CD4-positive, alpha-beta T cell (primary cell): Measurements from ENCODE around the gene FAM167B. TPM values are rescaled to one million over a fixed set of nuclear protein-coding genes. Genes with fewer than 3 reads are reported as not detected.
A peak's percentile ranks its signal among the peaks of the same experiment; 100 is the strongest.

Experiments
- ATAC-seq: fragments of 200-7000 bp; cut with Tn5 transposase; one replicate; pipeline ENCODE4 v1.10.0; 2022; ENCODE audit warnings: mild to moderate bottlenecking; ENCODE audit not compliant: poor library complexity
- CTCF ChIA-PET: fragments of 350-600 bp; sonication (Branson Sonifier 250); formaldehyde crosslinking; loops from one replicate; lab custom pipeline; 2021; ENCODE audit warnings: antibody characterized with exemption, inconsistent platforms; lab: Charles Lee
- POLR2A ChIA-PET: fragments of 350-600 bp; sonication (Branson Sonifier 250); formaldehyde crosslinking; loops from one replicate; lab custom pipeline; 2021; ENCODE audit warnings: antibody characterized with exemption, inconsistent platforms; lab: Charles Lee
- DNase-seq, 14 experiments: peaks; one replicate each; pipeline ENCODE4 v3.0.0-alpha.2; 2013 to 2020; ENCODE audit warnings: mixed read lengths in 2 of 14
- H3K27ac ChIP-seq, 2 donors: one replicate each; pipeline versions ENCODE4 v1.5.1 to v1.7.0; 2013; ENCODE audit warnings: low read length in 2 of 2, low read depth in 1 of 2, mild to moderate bottlenecking in 1 of 2
- H3K27me3 ChIP-seq, 2 experiments: 1 replicate in 1 of 2; 2 replicates in 1 of 2; pipeline versions ENCODE4 v1.6.1 to v1.7.0; 2013; ENCODE audit warnings: low read length in 2 of 2, control low read depth in 1 of 2, mild to moderate bottlenecking in 1 of 2, moderate library complexity in 1 of 2; ENCODE audit not compliant: insufficient read depth in 2 of 2, control insufficient read depth in 1 of 2
- H3K36me3 ChIP-seq: one replicate; pipeline ENCODE4 v1.6.1; 2013; ENCODE audit warnings: low read length, control low read depth; ENCODE audit not compliant: insufficient read depth
- H3K4me1 ChIP-seq: one replicate; pipeline ENCODE4 v1.6.1; 2013; ENCODE audit warnings: low read length, control low read depth; ENCODE audit not compliant: insufficient read depth
- H3K4me3 ChIP-seq: one replicate; pipeline ENCODE4 v1.5.1; 2013; ENCODE audit warnings: mild to moderate bottlenecking, low read length, moderate library complexity
- H3K9me3 ChIP-seq, 2 experiments: 1 replicate in 1 of 2; 2 replicates in 1 of 2; pipeline versions ENCODE4 v1.6.1 to v1.7.0; 2013; ENCODE audit warnings: low read length in 2 of 2, mild to moderate bottlenecking in 2 of 2, control low read depth in 1 of 2, moderate library complexity in 1 of 2; ENCODE audit not compliant: control insufficient read depth in 1 of 2, insufficient read depth in 1 of 2
- H3K27ac Mint-ChIP-seq: one replicate; pipeline ENCODE4 v1.8.0; 2020; ENCODE audit warnings: mixed read lengths
- H3K27me3 Mint-ChIP-seq: one replicate; pipeline ENCODE4 v1.8.0; 2021; ENCODE audit warnings: mixed read lengths
- H3K36me3 Mint-ChIP-seq: one replicate; pipeline ENCODE4 v1.8.0; 2021; ENCODE audit warnings: low read depth, mixed read lengths
- H3K4me1 Mint-ChIP-seq: one replicate; pipeline ENCODE4 v1.8.0; 2021; ENCODE audit warnings: low read depth, mixed read lengths
- H3K4me3 Mint-ChIP-seq: one replicate; pipeline ENCODE4 v1.8.0; 2020; ENCODE audit warnings: mild to moderate bottlenecking, mixed read lengths
- H3K9me3 Mint-ChIP-seq: one replicate; pipeline ENCODE4 v1.8.0; 2020; ENCODE audit warnings: mixed read lengths
- CTCF ChIP-seq: fragments of 200-600 bp; IDR thresholded peaks from one replicate; pipeline ENCODE4 v1.8.0; 2022; ENCODE audit warnings: antibody characterized with exemption, mild to moderate bottlenecking
- intact Hi-C, 2 experiments: fragments of 100-400 bp; cut with DNase I in 1 of 2; cut with micrococcal nuclease in 1 of 2; formaldehyde crosslinking; loops; one replicate each; pipeline versions ENCODE4 v1.15.1 to v1.9.0; 2023 to 2025; cut with DNase I, micrococcal nuclease
- total RNA-seq, 174 experiments: library from RNA in 2 of 174; stranded (reverse) in 2 of 174; gene quantifications; one replicate each; pipeline ENCODE4 v1.2.3 and lab custom pipeline; 2021 to 2026

Gene FAM167B
- total RNA-seq, 2 experiments from 2014 or later = 0.38 to 0.45 TPM

- Histone ChIP-seq H3K36me3 (peaks cover 37% of the 10 kb centered on the region), H3K4me1 (peaks cover 41% of the 10 kb centered on the region), H3K9me3 (no peaks in the 10 kb centered on the region), H3K27me3 (no peaks in the 10 kb centered on the region), H3K27ac (no peak overlapping the region), H3K4me3 (no peak overlapping the region)
- ChIA-PET POLR2A (interaction anchor here (0.6 to 1.1 kb wide), 2 partner anchors 39 to 168 kb away, joined by 3 read pairs; partner anchors contain the start of gene TXLNA), CTCF (no interaction called here)
- H3K36me3 Mint-ChIP-seq = peaks cover 58% of the 10 kb centered on the region
- H3K27me3 Mint-ChIP-seq = no peaks in the 10 kb centered on the region
- no peak for TF ChIP-seq CTCF
- no peaks in the 10 kb centered on the region for H3K9me3 Mint-ChIP-seq
- DNase-seq (no peak), ATAC-seq (no peak)
- H3K27ac Mint-ChIP-seq = peak overlapping the region; percentile 58
- intact Hi-C loops = no loop called here
- H3K4me1 Mint-ChIP-seq = peaks cover 41% of the 10 kb centered on the region
- H3K4me3 Mint-ChIP-seq = no peak overlapping the region
Measured at GRCh38 chr1:32219022-32219421, 28.0 kb upstream of the FAM167B start.

GRCh38 chr1:32220746-32221580, 26.1 kb upstream of the FAM167B start:
- no peak for TF ChIP-seq CTCF
- POLR2A ChIA-PET = interaction anchor here (0.7 to 2.8 kb wide), 5 partner anchors 20 to 174 kb away, joined by 3 to 9 read pairs (median 4); partner anchors contain the start of gene BSDC1
- H3K9me3 Mint-ChIP-seq = no peaks in the 10 kb centered on the region
- Histone ChIP-seq H3K4me1 (peaks cover 39% of the 10 kb centered on the region), H3K36me3 (peaks cover 35% of the 10 kb centered on the region), H3K27ac (no peak overlapping the region), H3K4me3 (peak overlapping the region; percentile 79), H3K27me3 (no peaks in the 10 kb centered on the region), H3K9me3 (no peaks in the 10 kb centered on the region)
- no peak for ATAC-seq
- peaks cover 61% of the 10 kb centered on the region for H3K36me3 Mint-ChIP-seq
- peak overlapping the region; percentile 99 for H3K4me3 Mint-ChIP-seq
- intact Hi-C loops = loop anchor here in 1 of 2 experiments (2.0 to 10.0 kb wide), 2 partner anchors 40 to 54 kb away; no protein-coding TSS in a partner anchor
- H3K27me3 Mint-ChIP-seq = no peaks in the 10 kb centered on the region
- H3K27ac Mint-ChIP-seq = peak overlapping the region; percentile 99
- no peak for DNase-seq
- CTCF ChIA-PET = interaction anchor here (1.3 kb wide), 1 partner anchor 69 kb away, joined by 3 read pairs; no protein-coding TSS in a partner anchor
- peaks cover 44% of the 10 kb centered on the region for H3K4me1 Mint-ChIP-seq

GRCh38 chr1:32221581-32221979, 25.4 kb upstream of the FAM167B start:
- H3K36me3 Mint-ChIP-seq = peaks cover 61% of the 10 kb centered on the region
- H3K4me3 ChIP-seq = peak overlapping the region; percentile 79
- no peaks in the 10 kb centered on the region for H3K27me3 ChIP-seq

More at GRCh38 chr1:32221581-32221979, 25.4 kb upstream of the FAM167B start:
- ATAC-seq (no peak), DNase-seq (no peak)
- Mint-ChIP-seq H3K27me3 (no peaks in the 10 kb centered on the region), H3K4me3 (peak overlapping the region; percentile 99), H3K27ac (peak overlapping the region; percentile 99), H3K9me3 (no peaks in the 10 kb centered on the region), H3K4me1 (peaks cover 38% of the 10 kb centered on the region)
- Histone ChIP-seq H3K27ac (peak overlapping the region; percentile 94), H3K4me1 (peaks cover 35% of the 10 kb centered on the region), H3K9me3 (no peaks in the 10 kb centered on the region), H3K36me3 (peaks cover 33% of the 10 kb centered on the region)
- ChIA-PET POLR2A (interaction anchor here (0.7 to 2.8 kb wide), 4 partner anchors 20 to 173 kb away, joined by 3 to 9 read pairs (median 4); partner anchors contain the start of gene BSDC1), CTCF (no interaction called here)
- intact Hi-C loops = loop anchor here in 1 of 2 experiments (2.0 to 10.0 kb wide), 2 partner anchors 41 to 53 kb away; no protein-coding TSS in a partner anchor
- no peak for TF ChIP-seq CTCF
